DND-41 (cell line): ENCODE measurements around the gene PLSCR4.

ENCODE experiments used
- CTCF ChIP-seq: IDR thresholded peaks from 2 replicates; pipeline ENCODE4 v1.5.1; 2012; ENCODE audit warnings: borderline replicate concordance, low read length, moderate library complexity, mild to moderate bottlenecking; ENCODE audit not compliant: poor library complexity, severe bottlenecking; ENCODE audit errors: extremely low read depth
- EZH2 ChIP-seq: IDR thresholded peaks from 3 replicates; pipeline ENCODE4 v1.6.1; 2012; ENCODE audit warnings: borderline replicate concordance, low read depth, mild to moderate bottlenecking, moderate library complexity, low read length, inconsistent platforms; ENCODE audit not compliant: severe bottlenecking

- TF ChIP-seq EZH2 (no peak), CTCF (no peak)
These were observed 94.1 kb downstream of the PLSCR4 start for GRCh38 chr3:146156666-146157314.
